Hepatocyte (in vitro differentiated cells): ENCODE measurements around the gene NT5E. TPM values are rescaled to one million over a fixed set of nuclear protein-coding genes. Genes with fewer than 3 reads are reported as not detected.

Source experiments
- DNase-seq: peaks from one replicate; pipeline ENCODE4 v3.0.0-alpha.2; 2016; ENCODE audit warnings: low spot score
- H2AFZ ChIP-seq: fragments of 200-600 bp; sonication (generic); 2 replicates; pipeline ENCODE4 v1.6.0; 2016; ENCODE audit warnings: antibody characterized with exemption, mild to moderate bottlenecking
- H3K27ac ChIP-seq: fragments of 200-600 bp; sonication (generic); 2 replicates; pipeline ENCODE4 v1.5.1; 2016; ENCODE audit warnings: mild to moderate bottlenecking
- H3K27me3 ChIP-seq: fragments of 200-600 bp; sonication (generic); 2 replicates; pipeline ENCODE4 v1.6.1; 2016
- H3K36me3 ChIP-seq: fragments of 200-600 bp; sonication (generic); replicated peaks from 2 replicates; pipeline ENCODE4 v1.5.1; 2016; ENCODE audit warnings: low read depth; ENCODE audit not compliant: insufficient read depth
- H3K4me1 ChIP-seq: fragments of 200-600 bp; sonication (generic); 2 replicates; pipeline ENCODE4 v1.5.1; 2016; ENCODE audit warnings: mild to moderate bottlenecking, moderate library complexity; ENCODE audit not compliant: insufficient read depth
- H3K4me2 ChIP-seq: fragments of 200-600 bp; sonication (generic); 2 replicates; pipeline ENCODE4 v1.6.0; 2016
- H3K4me3 ChIP-seq: fragments of 200-600 bp; sonication (generic); 2 replicates; pipeline ENCODE4 v1.5.1; 2016; ENCODE audit warnings: mild to moderate bottlenecking
- H3K79me2 ChIP-seq: fragments of 200-600 bp; sonication (generic); 2 replicates; pipeline ENCODE4 v1.6.0; 2017; ENCODE audit warnings: mild to moderate bottlenecking
- H3K9me2 ChIP-seq: fragments of 200-600 bp; sonication (generic); replicated peaks from 2 replicates; pipeline ENCODE4 v1.6.0; 2017; ENCODE audit warnings: mild to moderate bottlenecking; ENCODE audit not compliant: insufficient read depth
- H3K9me3 ChIP-seq: fragments of 200-600 bp; sonication (generic); 2 replicates; pipeline ENCODE4 v1.5.1; 2016; ENCODE audit warnings: low read depth, mild to moderate bottlenecking
- H4K20me1 ChIP-seq: fragments of 200-600 bp; sonication (generic); 2 replicates; pipeline ENCODE4 v1.6.0; 2016; ENCODE audit warnings: mild to moderate bottlenecking; ENCODE audit not compliant: insufficient read depth, poor library complexity, severe bottlenecking
- CTCF ChIP-seq: fragments of 200-600 bp; sonication (generic); IDR thresholded peaks from 2 replicates; pipeline ENCODE4 v1.5.1; 2016; ENCODE audit warnings: antibody characterized with exemption, mild to moderate bottlenecking; ENCODE audit not compliant: poor library complexity
- EZH2 ChIP-seq: fragments of 200-600 bp; sonication (generic); IDR thresholded peaks from 2 replicates; pipeline ENCODE4 v1.6.1; 2016; ENCODE audit warnings: antibody characterized with exemption, mild to moderate bottlenecking, borderline replicate concordance
- EZH2phosphoT487 ChIP-seq: fragments of 200-600 bp; sonication (generic); IDR thresholded peaks from one replicate; pipeline ENCODE4 v1.6.1; 2018; ENCODE audit warnings: antibody characterized with exemption, mild to moderate bottlenecking, low read depth, moderate library complexity; ENCODE audit not compliant: unreplicated experiment, severe bottlenecking
- WGBS: methylation state at CpG from one replicate; pipeline ENCODE4 v1.1.6; 2016; ENCODE audit warnings: low lambda C conversion rate; ENCODE audit errors: missing lambda C conversion rate; 5-methylcytosine and 5-hydroxymethylcytosine counted together
- polyA plus RNA-seq: library from polyadenylated mRNA; unstranded; fragments of >200 nt; fragmentation: Nextera tagmentation; extraction: Ambion mirVana; gene quantifications from 2 replicates; pipeline ENCODE4 v1.2.1, GENCODE V29; 2016
- total RNA-seq: library from RNA; depleted of rRNA; stranded (reverse); fragments of >200 nt; gene quantifications from 2 replicates; pipeline ENCODE4 v1.2.3, GENCODE V29; 2014

The NT5E gene
- total and polyA plus RNA-seq, 2 experiments from 2014 or later, result 1.8 to 3.0 TPM

GRCh38 chr6:85464722-85465150, 14.9 kb downstream of the NT5E start:
- no peak overlapping the region for H3K4me3 ChIP-seq
- H4K20me1 ChIP-seq, result no peaks in the 10 kb centered on the region
- TF ChIP-seq CTCF (no peak), EZH2 (no peak), EZH2phosphoT487 (no peak)
- WGBS, result 86% methylated on average over 4 of the region's 4 CpGs
- H3K9me3 ChIP-seq, result no peaks in the 10 kb centered on the region
- no peak for DNase-seq
- H3K27me3 ChIP-seq, result no peaks in the 10 kb centered on the region
- H3K9me2 ChIP-seq, result no peaks in the 10 kb centered on the region
- no peak overlapping the region for H3K27ac ChIP-seq
- H3K4me2 ChIP-seq, result no peak overlapping the region
- no peaks in the 10 kb centered on the region for H3K79me2 ChIP-seq
- no peaks in the 10 kb centered on the region for H3K4me1 ChIP-seq
- H2AFZ ChIP-seq, result no peak overlapping the region
- H3K36me3 ChIP-seq, result no peaks in the 10 kb centered on the region

- Histone ChIP-seq H4K20me1 (no peaks in the 10 kb centered on the region), H3K27me3 (no peaks in the 10 kb centered on the region), H3K36me3 (no peaks in the 10 kb centered on the region), H3K4me1 (no peaks in the 10 kb centered on the region), H3K79me2 (no peaks in the 10 kb centered on the region), H3K4me3 (no peak overlapping the region), H3K9me2 (no peaks in the 10 kb centered on the region), H3K4me2 (no peak overlapping the region), H3K27ac (no peak overlapping the region), H3K9me3 (no peaks in the 10 kb centered on the region), H2AFZ (no peak overlapping the region)
- DNase-seq, result no peak
- no peak for TF ChIP-seq EZH2
- TF ChIP-seq EZH2phosphoT487, result no peak
- no peak for TF ChIP-seq CTCF
- 76% methylated on average over 2 of the region's 2 CpGs for WGBS
Observed at GRCh38 chr6:85465762-85466161, 15.9 kb downstream of the NT5E start.

GRCh38 chr6:85468326-85468725, 18.4 kb downstream of the NT5E start:
- H4K20me1 ChIP-seq, result no peaks in the 10 kb centered on the region
- no peaks in the 10 kb centered on the region for H3K79me2 ChIP-seq
- no peaks in the 10 kb centered on the region for H3K36me3 ChIP-seq
- no peaks in the 10 kb centered on the region for H3K9me3 ChIP-seq
- H2AFZ ChIP-seq, result no peak overlapping the region
- no peak for DNase-seq
- H3K4me2 ChIP-seq, result no peak overlapping the region
- H3K27me3 ChIP-seq, result no peaks in the 10 kb centered on the region
- H3K4me3 ChIP-seq, result no peak overlapping the region
- H3K9me2 ChIP-seq, result no peaks in the 10 kb centered on the region
- no peaks in the 10 kb centered on the region for H3K4me1 ChIP-seq
- TF ChIP-seq EZH2phosphoT487, result no peak
- TF ChIP-seq EZH2, result no peak
- no peak for TF ChIP-seq CTCF
- no peak overlapping the region for H3K27ac ChIP-seq
